Keratinocyte (primary cell): Measurements from ENCODE around the gene DNAAF5.

ENCODE experiments used
- CTCF ChIP-seq, 3 experiments: IDR thresholded peaks in 1 of 3; conservative IDR thresholded peaks in 1 of 3; optimal IDR thresholded peaks in 1 of 3; 2 replicates in 2 of 3; 3 replicates in 1 of 3; pipeline versions ENCODE3 to v1.5.1; 2011; ENCODE audit warnings: low read length in 3 of 3, mild to moderate bottlenecking in 3 of 3, moderate library complexity in 2 of 3, control low read depth in 1 of 3, inconsistent platforms in 1 of 3; ENCODE audit not compliant: insufficient read depth in 2 of 3; ENCODE audit errors: extremely low read depth in 1 of 3
- EZH2 ChIP-seq: IDR thresholded peaks from one replicate; pipeline ENCODE4 v1.6.1; 2012; ENCODE audit warnings: inconsistent platforms, mild to moderate bottlenecking, low read length, moderate library complexity

DNA sequence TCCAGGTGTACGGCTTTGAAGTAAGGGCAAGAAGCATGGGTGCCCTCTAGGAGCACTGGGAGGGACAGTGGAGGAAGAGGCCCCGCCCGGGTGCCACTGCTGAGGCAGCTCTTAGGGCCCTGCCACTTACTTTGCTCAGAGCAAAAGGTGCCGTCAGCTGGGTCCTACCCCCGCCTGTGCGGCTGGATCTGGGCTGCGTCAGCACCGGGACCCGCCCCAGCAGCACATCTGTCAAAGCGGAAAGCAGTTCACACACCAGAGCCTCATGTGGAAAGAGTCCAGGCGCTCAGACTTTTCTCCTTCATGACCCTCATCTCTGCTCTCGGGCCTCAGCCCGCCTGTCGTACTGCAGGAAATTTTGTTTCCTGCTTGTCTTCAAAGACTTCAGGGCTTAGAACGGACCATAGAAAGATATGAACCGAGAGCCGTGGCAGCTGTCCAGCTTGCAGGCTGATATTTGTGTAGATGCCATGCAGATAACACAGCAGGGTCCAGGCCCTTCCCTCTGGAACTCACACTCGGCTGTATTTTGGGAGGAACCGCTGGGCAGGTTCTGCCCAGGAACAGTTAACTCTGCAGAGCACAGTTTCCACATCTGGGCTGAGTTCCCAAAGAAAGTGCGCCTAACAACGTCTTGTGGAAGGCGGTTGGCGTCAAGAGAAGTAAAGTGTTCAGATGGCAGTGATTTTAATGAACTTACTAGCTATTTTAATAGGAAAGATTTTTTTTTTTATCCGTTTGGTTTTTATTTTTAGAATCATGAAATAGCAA, 44.9 kb downstream of the DNAAF5 start:
- TF ChIP-seq CTCF (optimal IDR thresholded peaks at IDR 0.05 in 1 of 3, IDR thresholded peaks at IDR 0.05 in 1 of 3, conservative IDR thresholded peaks at IDR 0.05 in 1 of 3; ENCODE audit: extremely low read depth in 1 of 3, insufficient read depth in 2 of 3, low read length in 3 of 3) = no peak
- TF ChIP-seq EZH2 = no peak
